Hepatic stellate cell (primary cell): ENCODE measurements around the gene AGBL1.
"Not testable (repeated sequence)": the region's sequence is repeated elsewhere in the genome, so short reads cannot be mapped to it uniquely, and the experiment has no call there.

ENCODE experiments used
- DNase-seq: peaks from one replicate; pipeline ENCODE4 v3.0.0; 2011; ENCODE audit warnings: low spot score

The AGBL1 gene

GRCh38 chr15:86875067-86875466 lies 795.4 kb downstream of the AGBL1 start:
- DNase-seq, result no peak

GRCh38 chr15:86876387-86876944 lies 796.8 kb downstream of the AGBL1 start:
- no peak for DNase-seq

GRCh38 chr15:86877171-86877631 lies 797.5 kb downstream of the AGBL1 start:
- DNase-seq, result no peak

- not testable (repeated sequence) for DNase-seq
These were observed 799.2 kb downstream of the AGBL1 start for GRCh38 chr15:86878844-86879243.

GRCh38 chr15:86879250-86880229 lies 799.9 kb downstream of the AGBL1 start:
- DNase-seq, result no peak

GRCh38 chr15:86885616-86886015 lies 805.9 kb downstream of the AGBL1 start:
- no peak for DNase-seq

- no peak for DNase-seq
These were observed 813.2 kb downstream of the AGBL1 start for GRCh38 chr15:86892774-86893449.

GRCh38 chr15:86894269-86894668 lies 814.6 kb downstream of the AGBL1 start:
- DNase-seq, result no peak

- DNase-seq, result no peak
These were observed 824.2 kb downstream of the AGBL1 start for GRCh38 chr15:86903642-86904421.

- DNase-seq, result no peak
These were observed 826.1 kb downstream of the AGBL1 start for GRCh38 chr15:86905625-86906256.

GRCh38 chr15:86906376-86906775 lies 826.7 kb downstream of the AGBL1 start:
- no peak for DNase-seq

- DNase-seq, result no peak
These were observed 831.4 kb downstream of the AGBL1 start for GRCh38 chr15:86911022-86911421.

- DNase-seq, result no peak
These were observed 833.0 kb downstream of the AGBL1 start for GRCh38 chr15:86912661-86913060.

- peak; percentile 24 for DNase-seq
These were observed 836.2 kb downstream of the AGBL1 start for GRCh38 chr15:86915811-86916331.

- DNase-seq, result no peak
These were observed 837.1 kb downstream of the AGBL1 start for GRCh38 chr15:86916671-86917360.

GRCh38 chr15:86917361-86917671 lies 837.6 kb downstream of the AGBL1 start:
- DNase-seq, result no peak

GRCh38 chr15:86919581-86919980 lies 839.9 kb downstream of the AGBL1 start:
- no peak for DNase-seq

GRCh38 chr15:86929461-86929860 lies 849.8 kb downstream of the AGBL1 start:
- no peak for DNase-seq

- DNase-seq, result no peak
These were observed 852.8 kb downstream of the AGBL1 start for GRCh38 chr15:86932456-86932855.

- no peak for DNase-seq
These were observed 856.2 kb downstream of the AGBL1 start for GRCh38 chr15:86935841-86936240.

- no peak for DNase-seq
These were observed 862.6 kb downstream of the AGBL1 start for GRCh38 chr15:86942285-86942684.
